HCT116 (cell line): ENCODE data around the gene PRSS2. TPM values are rescaled to one million over a fixed set of nuclear protein-coding genes. Genes with fewer than 3 reads are reported as not detected.

Experiments used
- ATAC-seq: fragments of 200-7000 bp; cut with Tn5 transposase; 2 replicates; pipeline ENCODE4 v1.9.1; 2020; ENCODE audit warnings: mild to moderate bottlenecking, moderate library complexity
- BruUV-seq: library from RNA; stranded (reverse); fragments of 400-500 nt; replicated peaks from 2 replicates; lab custom pipeline; 2021; lab: Mats Ljungman, UMichigan
- CTCF ChIA-PET: fragments of 300-600 bp; sonication (Branson Sonifier 250); formaldehyde crosslinking; loops from one replicate; lab custom pipeline; 2021; ENCODE audit warnings: antibody characterized with exemption; lab: Charles Lee
- POLR2A ChIA-PET: fragments of 300-600, 350-600 bp; sonication (Branson Sonifier 250); formaldehyde crosslinking; loops from one replicate; lab custom pipeline; 2021; ENCODE audit warnings: antibody characterized with exemption; lab: Charles Lee
- RAD21 ChIA-PET, 2 experiments: fragments of 300-600 bp; sonication (Branson Sonifier 250); formaldehyde crosslinking; loops; one replicate each; lab custom pipeline; 2023; ENCODE audit warnings: low total read pairs in 2 of 2; ENCODE audit not compliant: uncharacterized antibody in 2 of 2, unreplicated experiment in 2 of 2, low non-redundant PET in 1 of 2; lab: Charles Lee
- DNase-seq: peaks from one replicate; pipeline ENCODE4 v3.0.0-alpha.2; 2010; ENCODE audit warnings: low read depth, low spot score
- H2AFZ ChIP-seq: fragments of 200-600 bp; shearing (Covaris generic), sonication (generic); 2 replicates; pipeline ENCODE4 v1.6.1; 2017; ENCODE audit warnings: low read depth, mixed run types, mixed read lengths, antibody characterized with exemption, low read length; ENCODE audit not compliant: poor library complexity, severe bottlenecking
- H3K27ac ChIP-seq: 2 replicates; pipeline ENCODE4 v1.5.1; 2012; ENCODE audit warnings: low read depth, low read length
- H3K27me3 ChIP-seq: fragments of 200-600 bp; sonication (generic); 2 replicates; pipeline ENCODE4 v1.6.1; 2016; ENCODE audit warnings: mixed run types, low read length, mixed read lengths; ENCODE audit not compliant: insufficient read depth
- H3K36me3 ChIP-seq, 2 experiments: fragments of 200-500 bp in 1 of 2; fragments of 200-600 bp in 1 of 2; sonication (Bioruptor generic) in 1 of 2; sonication (generic) in 1 of 2; 2 replicates each; pipeline versions ENCODE4 v1.5.1 to v1.6.1; 2014 to 2016; ENCODE audit warnings: low read length in 2 of 2, inconsistent platforms in 1 of 2, mixed read lengths in 1 of 2, mixed run types in 1 of 2; ENCODE audit not compliant: insufficient read depth in 2 of 2, control insufficient read depth in 1 of 2
- H3K4me1 ChIP-seq, 2 experiments: fragments of 200-600 bp in 1 of 2; sonication (generic) in 1 of 2; 2 replicates each; pipeline versions ENCODE4 v1.5.1 to v1.6.1; 2012 to 2017; ENCODE audit warnings: low read length in 2 of 2, inconsistent platforms in 1 of 2, mild to moderate bottlenecking in 1 of 2, mixed read lengths in 1 of 2, mixed run types in 1 of 2, moderate library complexity in 1 of 2; ENCODE audit not compliant: insufficient read depth in 2 of 2, control insufficient read depth in 1 of 2
- H3K4me2 ChIP-seq: fragments of 200-600 bp; sonication (generic); 2 replicates; pipeline ENCODE4 v1.6.1; 2017; ENCODE audit warnings: mixed run types, low read length, mixed read lengths
- H3K4me3 ChIP-seq, 2 experiments: fragments of 200-600 bp in 1 of 2; sonication (generic) in 1 of 2; replicated peaks in 1 of 2; 2 replicates each; pipeline ENCODE4 v1.5.1; 2011 to 2016; ENCODE audit warnings: low read length in 2 of 2, control low read depth in 1 of 2, low read depth in 1 of 2, mild to moderate bottlenecking in 1 of 2, mixed read lengths in 1 of 2, mixed run types in 1 of 2
- H3K79me2 ChIP-seq: fragments of 200-600 bp; sonication (generic); 2 replicates; pipeline ENCODE4 v1.6.1; 2017; ENCODE audit warnings: mild to moderate bottlenecking, mixed run types, low read length, moderate library complexity, mixed read lengths; ENCODE audit not compliant: insufficient read depth
- H3K9ac ChIP-seq: fragments of 200-600 bp; sonication (generic); 2 replicates; pipeline ENCODE4 v1.6.1; 2016; ENCODE audit warnings: low read length, mixed read lengths
- H3K9me2 ChIP-seq: fragments of 200-600 bp; sonication (generic), shearing (Covaris generic); 2 replicates; pipeline ENCODE4 v1.6.1; 2017; ENCODE audit warnings: mixed run types, mild to moderate bottlenecking, moderate library complexity; ENCODE audit not compliant: insufficient read depth
- H3K9me3 ChIP-seq, 2 experiments: fragments of 200-500 bp in 1 of 2; fragments of 200-600 bp in 1 of 2; sonication (Bioruptor generic) in 1 of 2; sonication (generic) in 1 of 2; 2 replicates each; pipeline ENCODE4 v1.6.1; 2014 to 2017; ENCODE audit warnings: low read length in 2 of 2, mixed read lengths in 2 of 2, inconsistent platforms in 1 of 2, low read depth in 1 of 2, mild to moderate bottlenecking in 1 of 2, mixed run types in 1 of 2, moderate library complexity in 1 of 2; ENCODE audit not compliant: control insufficient read depth in 1 of 2, insufficient read depth in 1 of 2
- H4K20me1 ChIP-seq: fragments of 200-600 bp; sonication (generic), shearing (Covaris generic); 2 replicates; pipeline ENCODE4 v1.6.1; 2017; ENCODE audit warnings: mixed run types, mild to moderate bottlenecking, moderate library complexity; ENCODE audit not compliant: insufficient read depth
- FOSL1 ChIP-seq: IDR thresholded peaks from 2 replicates; pipeline ENCODE4 v1.6.1; 2012; ENCODE audit warnings: low read depth
- JUND ChIP-seq: IDR thresholded peaks from 2 replicates; pipeline ENCODE4 v1.6.1; 2012
- MAX ChIP-seq: IDR thresholded peaks from 2 replicates; pipeline ENCODE4 v1.6.1; 2012
- POLR2A ChIP-seq: IDR thresholded peaks from 2 replicates; pipeline ENCODE4 v1.7.0; 2011; ENCODE audit warnings: borderline replicate concordance; ENCODE audit not compliant: insufficient read depth, insufficient read length; ENCODE audit errors: extremely low read depth
- RAD21 ChIP-seq: IDR thresholded peaks from 2 replicates; pipeline ENCODE4 v1.6.1; 2012; ENCODE audit warnings: low read depth, mild to moderate bottlenecking
- REST ChIP-seq: IDR thresholded peaks from 2 replicates; pipeline ENCODE4 v1.6.1; 2012; ENCODE audit warnings: low read depth
- SIN3A ChIP-seq: IDR thresholded peaks from 2 replicates; pipeline ENCODE4 v1.6.1; 2012; ENCODE audit warnings: low read depth
- SP1 ChIP-seq: IDR thresholded peaks from 2 replicates; pipeline ENCODE4 v1.6.1; 2012; ENCODE audit warnings: low read depth
- SRF ChIP-seq: IDR thresholded peaks from 2 replicates; pipeline ENCODE4 v1.6.1; 2012; ENCODE audit warnings: low read depth
- YY1 ChIP-seq: IDR thresholded peaks from 2 replicates; pipeline ENCODE4 v1.6.1; 2011; ENCODE audit warnings: low read length, low read depth, moderate library complexity, mild to moderate bottlenecking; ENCODE audit not compliant: insufficient replicate concordance; ENCODE audit errors: extremely low read depth
- intact Hi-C: fragments of 100-400 bp; cut with micrococcal nuclease; formaldehyde crosslinking; loops from 2 replicates; pipeline ENCODE4 v1.10.0; 2022
- total RNA-seq: library from RNA; stranded (reverse); gene quantifications from one replicate; pipeline ENCODE4 v1.2.1, GENCODE V29; 2021; ENCODE audit not compliant: unreplicated experiment

Gene PRSS2
- total RNA-seq, 1 experiment from 2014 or later, result 36.8 TPM

GRCh38 chr7:142759433-142759832, 11.3 kb upstream of the PRSS2 start:
- intact Hi-C loops, result no loop called here
- TF ChIP-seq MAX, result no peak
- TF ChIP-seq SRF, result no peak
- no peak for TF ChIP-seq SIN3A
- TF ChIP-seq REST, result no peak
- no peak for TF ChIP-seq POLR2A
- TF ChIP-seq RAD21, result no peak
- no peak for TF ChIP-seq FOSL1
- TF ChIP-seq SP1, result no peak
- TF ChIP-seq JUND, result no peak
- no peak for TF ChIP-seq YY1
- TF ChIP-seq, all 23 proteins: peak for 0
- RAD21 ChIA-PET, result no interaction called here
- Histone ChIP-seq H3K27ac (no peak overlapping the region), H4K20me1 (no peaks in the 10 kb centered on the region), H3K4me3 (no peak overlapping the region), H3K9ac (no peak overlapping the region), H3K79me2 (no peaks in the 10 kb centered on the region), H3K36me3 (no peaks in the 10 kb centered on the region), H2AFZ (no peak overlapping the region), H3K4me2 (no peak overlapping the region), H3K9me2 (no peaks in the 10 kb centered on the region), H3K27me3 (peaks cover 38% of the 10 kb centered on the region), H3K9me3 (no peaks in the 10 kb centered on the region), H3K4me1 (no peaks in the 10 kb centered on the region)
- DNase-seq (no peak), ATAC-seq (no peak)
- POLR2A ChIA-PET, result no interaction called here
- no TSS peak for BruUV-seq
- CTCF ChIA-PET, result no interaction called here
